WTC11 (cell line): ENCODE measurements around the gene PTPRN2. TPM values are rescaled to one million over a fixed set of nuclear protein-coding genes. Genes with fewer than 3 reads are reported as not detected.

Source experiments
- ATAC-seq: fragments of 200-7000 bp; cut with Tn5 transposase; 2 replicates; pipeline ENCODE4 v1.10.0; 2021; ENCODE audit warnings: mild to moderate bottlenecking, moderate library complexity
- CTCF ChIA-PET: fragments of 300-600 bp; sonication (Branson Sonifier 250); formaldehyde crosslinking; loops from one replicate; lab custom pipeline; 2021; ENCODE audit warnings: antibody characterized with exemption; lab: Charles Lee
- POLR2A ChIA-PET: fragments of 350-600 bp; sonication (Branson Sonifier 250); formaldehyde crosslinking; loops from one replicate; lab custom pipeline; 2021; ENCODE audit warnings: antibody characterized with exemption; lab: Charles Lee
- DNase-seq: peaks from one replicate; pipeline ENCODE4 v3.0.0; 2021; ENCODE audit warnings: low spot score
- H3K27ac Mint-ChIP-seq: 2 replicates; pipeline ENCODE4 v1.8.0; 2021; ENCODE audit warnings: mixed read lengths
- H3K27me3 Mint-ChIP-seq: 2 replicates; pipeline ENCODE4 v1.8.0; 2021; ENCODE audit warnings: low read depth, mild to moderate bottlenecking, moderate library complexity, mixed read lengths
- H3K36me3 Mint-ChIP-seq: 2 replicates; pipeline ENCODE4 v1.8.0; 2021; ENCODE audit warnings: mixed read lengths
- H3K4me1 Mint-ChIP-seq: 2 replicates; pipeline ENCODE4 v1.8.0; 2022; ENCODE audit warnings: mixed read lengths
- H3K4me3 Mint-ChIP-seq: 2 replicates; pipeline ENCODE4 v1.8.0; 2021; ENCODE audit warnings: mild to moderate bottlenecking, moderate library complexity, mixed read lengths
- H3K9me3 Mint-ChIP-seq: 2 replicates; pipeline ENCODE4 v1.8.0; 2021; ENCODE audit warnings: mixed read lengths
- ETV6 ChIP-seq: sonication (generic); formaldehyde crosslinking; IDR thresholded peaks from 2 replicates; pipeline ENCODE4 v1.8.1; 2022; ENCODE audit warnings: mild to moderate bottlenecking, missing genetic modification reagents
- FOXJ3 ChIP-seq: sonication (generic); formaldehyde crosslinking; IDR thresholded peaks from 2 replicates; pipeline ENCODE4 v1.9.0; 2021; ENCODE audit warnings: missing genetic modification reagents, mild to moderate bottlenecking, borderline replicate concordance
- FOXP4 ChIP-seq: sonication (generic); formaldehyde crosslinking; IDR thresholded peaks from 2 replicates; pipeline ENCODE4 v1.8.0; 2022; ENCODE audit warnings: mild to moderate bottlenecking, missing genetic modification reagents
- HMGXB4 ChIP-seq: sonication (generic); formaldehyde crosslinking; IDR thresholded peaks from 2 replicates; pipeline ENCODE4 v1.8.1; 2023; ENCODE audit warnings: mild to moderate bottlenecking, moderate library complexity, missing genetic modification reagents
- KAT7 ChIP-seq: sonication (generic); formaldehyde crosslinking; IDR thresholded peaks from 2 replicates; pipeline ENCODE4 v1.8.1; 2023; ENCODE audit warnings: missing genetic modification reagents, mild to moderate bottlenecking, borderline replicate concordance
- PRDM15 ChIP-seq: sonication (generic); formaldehyde crosslinking; IDR thresholded peaks from 2 replicates; pipeline ENCODE4 v1.8.0; 2022; ENCODE audit warnings: missing genetic modification reagents
- PRRX2 ChIP-seq: fragments of 250-450 bp; sonication (Bioruptor Pico); IDR thresholded peaks from 2 replicates; pipeline ENCODE4 v1.8.0; 2021; ENCODE audit warnings: mild to moderate bottlenecking
- RELA ChIP-seq: sonication (generic); formaldehyde crosslinking; IDR thresholded peaks from 2 replicates; pipeline ENCODE4 v1.8.1; 2022; ENCODE audit warnings: missing genetic modification reagents, mild to moderate bottlenecking, borderline replicate concordance
- SMAD3 ChIP-seq: sonication (generic); formaldehyde crosslinking; IDR thresholded peaks from 2 replicates; pipeline ENCODE4 v1.8.0; 2022; ENCODE audit warnings: missing genetic modification reagents, mild to moderate bottlenecking, borderline replicate concordance
- ZNF219 ChIP-seq: sonication (generic); formaldehyde crosslinking; IDR thresholded peaks from 2 replicates; pipeline ENCODE4 v1.8.0; 2023; ENCODE audit warnings: missing genetic modification reagents, mild to moderate bottlenecking, borderline replicate concordance
- ZNF263 ChIP-seq: sonication (generic); formaldehyde crosslinking; IDR thresholded peaks from 2 replicates; pipeline ENCODE4 v1.8.1; 2022; ENCODE audit warnings: low read depth, mild to moderate bottlenecking, moderate library complexity, missing genetic modification reagents
- ZNF317 ChIP-seq: sonication (generic); formaldehyde crosslinking; IDR thresholded peaks from 2 replicates; pipeline ENCODE4 v1.8.1; 2023; ENCODE audit warnings: low read depth, mild to moderate bottlenecking, moderate library complexity, missing genetic modification reagents, borderline replicate concordance
- ZNF425 ChIP-seq: fragments of 250-450 bp; sonication (Bioruptor Pico); conservative IDR thresholded peaks from 2 replicates; pipeline ENCODE4 v1.9.0; 2021; ENCODE audit warnings: mild to moderate bottlenecking
- ZNF532 ChIP-seq: fragments of 250-450 bp; sonication (Bioruptor Pico); IDR thresholded peaks from 2 replicates; pipeline ENCODE4 v1.9.0; 2021; ENCODE audit warnings: mild to moderate bottlenecking, borderline replicate concordance
- ZNF671 ChIP-seq: fragments of 250-450 bp; sonication (Bioruptor Pico); IDR thresholded peaks from 2 replicates; pipeline ENCODE4 v1.8.0; 2021; ENCODE audit warnings: mild to moderate bottlenecking
- total RNA-seq: library from RNA; stranded (reverse); gene quantifications from 3 replicates; pipeline ENCODE4 v1.2.3, GENCODE V29; 2021

Gene PTPRN2
- total RNA-seq, 1 experiment from 2014 or later, result 4.7 TPM

- DNase-seq, result no peak
- Mint-ChIP-seq H3K27me3 (peaks cover 10% of the 10 kb centered on the region), H3K9me3 (peaks cover 68% of the 10 kb centered on the region), H3K4me1 (no peaks in the 10 kb centered on the region), H3K4me3 (no peak overlapping the region), H3K27ac (0 out of 2 replicates have a peak overlapping the region, but pooled peaks have one; percentile 9), H3K36me3 (peaks cover 50% of the 10 kb centered on the region)
- ChIA-PET CTCF (no interaction called here), POLR2A (no interaction called here)
- no peak for ATAC-seq
- TF ChIP-seq ETV6 (CRISPR knock-in tag), result no peak
These were observed 555.0 kb downstream of the PTPRN2 start for GRCh38 chr7:158032561-158033115.

- ChIA-PET CTCF (no interaction called here), POLR2A (no interaction called here)
- H3K4me3 Mint-ChIP-seq, result no peak overlapping the region
- TF ChIP-seq ZNF317 (no peak), PRDM15 (no peak), HMGXB4 (CRISPR knock-in tag) (no peak), FOXJ3 (CRISPR knock-in tag) (no peak), ZNF263 (CRISPR knock-in tag) (no peak), ZNF219 (CRISPR knock-in tag) (no peak), KAT7 (no peak), ZNF671 (CRISPR knock-in tag) (no peak), ZNF425 (no peak), SMAD3 (CRISPR knock-in tag) (no peak), PRRX2 (CRISPR knock-in tag) (no peak), RELA (CRISPR knock-in tag) (no peak), FOXP4 (no peak), ZNF532 (CRISPR knock-in tag) (no peak)
- H3K27me3 Mint-ChIP-seq, result peaks cover 10% of the 10 kb centered on the region
- peaks cover 49% of the 10 kb centered on the region for H3K36me3 Mint-ChIP-seq
- no peak for DNase-seq
- ATAC-seq, result no peak
- H3K9me3 Mint-ChIP-seq, result peaks cover 66% of the 10 kb centered on the region
- no peaks in the 10 kb centered on the region for H3K4me1 Mint-ChIP-seq
- H3K27ac Mint-ChIP-seq, result no peak overlapping the region
These were observed 555.7 kb downstream of the PTPRN2 start for GRCh38 chr7:158031867-158032308.
